Naive thymus-derived CD4-positive, alpha-beta T cell (primary cell): Measurements from ENCODE around the gene TSPAN31. TPM values are rescaled to one million over a fixed set of nuclear protein-coding genes. Genes with fewer than 3 reads are reported as not detected.

ENCODE experiments used
- ATAC-seq: fragments of 150-1000 bp; cut with Tn5 transposase; 2 replicates; pipeline ENCODE4 v1.10.0; 2021; ENCODE audit warnings: mild to moderate bottlenecking, moderate library complexity
- CTCF ChIA-PET: fragments of 350-600 bp; sonication (Branson Sonifier 250); formaldehyde crosslinking; loops from one replicate; lab custom pipeline; 2021; ENCODE audit warnings: antibody characterized with exemption; lab: Charles Lee
- POLR2A ChIA-PET: fragments of 350-600 bp; sonication (Branson Sonifier 250); formaldehyde crosslinking; loops from one replicate; lab custom pipeline; 2021; ENCODE audit warnings: antibody characterized with exemption, inconsistent platforms; lab: Charles Lee
- DNase-seq, 9 donors: peaks; one replicate each; pipeline versions ENCODE4 v3.0.0 to v3.0.0-alpha.2; 2020 to 2022; ENCODE audit warnings: mixed read lengths in 1 of 9
- H3K27ac ChIP-seq: one replicate; pipeline ENCODE4 v1.7.0; 2013; ENCODE audit warnings: mild to moderate bottlenecking, low read depth, low read length, moderate library complexity
- H3K27me3 ChIP-seq, 2 donors: one replicate each; pipeline ENCODE4 v1.7.0; 2013; ENCODE audit warnings: low read length in 2 of 2, mild to moderate bottlenecking in 2 of 2, moderate library complexity in 2 of 2; ENCODE audit not compliant: control insufficient read depth in 2 of 2, insufficient read depth in 2 of 2
- H3K36me3 ChIP-seq, 3 experiments: 1 replicate in 2 of 3; 2 replicates in 1 of 3; pipeline ENCODE4 v1.7.0; 2013; ENCODE audit warnings: low read length in 3 of 3, mild to moderate bottlenecking in 3 of 3, moderate library complexity in 1 of 3; ENCODE audit not compliant: insufficient read depth in 3 of 3, control insufficient read depth in 2 of 3
- H3K4me1 ChIP-seq, 2 donors: one replicate each; pipeline ENCODE4 v1.7.0; 2013; ENCODE audit warnings: low read length in 2 of 2, mild to moderate bottlenecking in 2 of 2, moderate library complexity in 1 of 2; ENCODE audit not compliant: control insufficient read depth in 2 of 2, insufficient read depth in 2 of 2
- H3K4me3 ChIP-seq: 2 replicates; pipeline ENCODE4 v1.7.0; 2013; ENCODE audit warnings: mild to moderate bottlenecking, low read length
- H3K9me3 ChIP-seq, 3 experiments: 1 replicate in 2 of 3; 2 replicates in 1 of 3; pipeline ENCODE4 v1.7.0; 2013; ENCODE audit warnings: low read length in 3 of 3; ENCODE audit not compliant: control insufficient read depth in 2 of 3
- H3K27ac Mint-ChIP-seq, 9 donors: one replicate each; pipeline ENCODE4 v1.8.0; 2020 to 2022; ENCODE audit warnings: mixed read lengths in 9 of 9, mild to moderate bottlenecking in 8 of 9, moderate library complexity in 5 of 9, inconsistent platforms in 2 of 9
- H3K27me3 Mint-ChIP-seq, 5 donors: one replicate each; pipeline ENCODE4 v1.8.0; 2021 to 2022; ENCODE audit warnings: mixed read lengths in 5 of 5, mild to moderate bottlenecking in 1 of 5
- H3K36me3 Mint-ChIP-seq, 5 donors: one replicate each; pipeline ENCODE4 v1.8.0; 2020 to 2022; ENCODE audit warnings: mixed read lengths in 5 of 5, mild to moderate bottlenecking in 3 of 5, inconsistent platforms in 1 of 5
- H3K4me1 Mint-ChIP-seq, 7 donors: one replicate each; pipeline ENCODE4 v1.8.0; 2020 to 2022; ENCODE audit warnings: mixed read lengths in 7 of 7, mild to moderate bottlenecking in 3 of 7, inconsistent platforms in 1 of 7
- H3K4me3 Mint-ChIP-seq, 10 donors: one replicate each; pipeline ENCODE4 v1.8.0; 2020 to 2022; ENCODE audit warnings: mild to moderate bottlenecking in 10 of 10, mixed read lengths in 10 of 10, moderate library complexity in 6 of 10, inconsistent platforms in 2 of 10
- H3K9me3 Mint-ChIP-seq, 11 donors: one replicate each; pipeline ENCODE4 v1.8.0; 2020 to 2022; ENCODE audit warnings: mixed read lengths in 11 of 11, mild to moderate bottlenecking in 4 of 11, inconsistent platforms in 1 of 11, moderate library complexity in 1 of 11
- intact Hi-C, 2 donors: fragments of 100-400 bp; cut with micrococcal nuclease; formaldehyde crosslinking; loops; one replicate each; pipeline ENCODE4 v1.15.1; 2023
- polyA plus RNA-seq, 2 donors: library from polyadenylated mRNA; unstranded; fragments of 300-500 nt; fragmentation: Illumina TruSeq; gene quantifications; one replicate each; pipeline ENCODE4 v1.2.3, GENCODE V29; 2021
- total RNA-seq, 6 experiments: library from RNA in 5 of 6; stranded (reverse) in 5 of 6; gene quantifications; 1 replicate in 5 of 6; 2 replicates in 1 of 6; pipeline ENCODE4 v1.2.3 and lab custom pipeline; 2021 to 2026

TSPAN31 gene
- total and polyA plus RNA-seq, 7 experiments from 2014 or later = 12.3 to 50.5 (median 23.2) TPM

- Mint-ChIP-seq H3K4me3 (no peak overlapping the region), H3K27me3 (no peaks in the 10 kb centered on the region), H3K36me3 (peaks cover 0 to 24% (median 17%) of the 10 kb centered on the region in 5 donors), H3K4me1 (peaks cover 13 to 28% (median 17%) of the 10 kb centered on the region in 7 donors), H3K9me3 (peaks cover 0 to 1% (median 0%) of the 10 kb centered on the region in 11 donors), H3K27ac (peak overlapping the region; percentile 30 to 92 (median 76))
- Histone ChIP-seq H3K4me1 (no peaks in the 10 kb centered on the region), H3K27ac (peak overlapping the region; percentile 3), H3K4me3 (no peak overlapping the region), H3K27me3 (no peaks in the 10 kb centered on the region), H3K9me3 (no peaks in the 10 kb centered on the region), H3K36me3 (peaks cover 2 to 57% (median 21%) of the 10 kb centered on the region in 3 experiments)
- intact Hi-C loops = loop anchor here in 1 of 2 donors (1.0 kb wide), 1 partner anchor 16 kb away; no protein-coding TSS in a partner anchor
- DNase-seq (peak in 1 of 9 donors; percentile 18), ATAC-seq (no peak)
- CTCF ChIA-PET = no interaction called here
- POLR2A ChIA-PET = interaction anchor here (0.7 to 0.8 kb wide), 2 partner anchors 10 to 1542 kb away, joined by 4 to 14 read pairs; no protein-coding TSS in a partner anchor
Observed at GRCh38 chr12:57724936-57725740, 19.7 kb upstream of the TSPAN31 start.

DNA sequence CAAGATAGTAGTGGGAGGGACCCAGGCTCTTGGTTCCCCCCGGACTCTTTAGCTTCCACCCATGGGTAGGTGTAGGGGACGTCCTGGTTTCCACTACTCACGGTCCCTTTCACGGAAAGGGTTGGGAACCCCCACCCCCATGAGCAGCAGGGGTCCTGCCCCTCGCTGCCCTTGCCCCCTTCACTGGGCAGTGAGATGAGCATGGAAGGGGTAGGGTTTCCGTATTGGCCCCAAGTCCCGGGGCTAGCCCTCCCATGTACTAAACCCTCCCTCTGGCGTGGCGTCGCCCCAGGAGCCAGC lies 19.0 kb upstream of the TSPAN31 start:
- intact Hi-C loops = loop anchor here in 1 of 2 donors (2.0 kb wide), 1 partner anchor 15 kb away; no protein-coding TSS in a partner anchor
- Mint-ChIP-seq H3K27ac (peak overlapping the region in 1 of 9 donors; percentile 38), H3K4me1 (peaks cover 13 to 28% (median 17%) of the 10 kb centered on the region in 7 donors), H3K9me3 (peaks cover 0 to 1% (median 0%) of the 10 kb centered on the region in 11 donors), H3K36me3 (peaks cover 0 to 31% (median 18%) of the 10 kb centered on the region in 5 donors), H3K27me3 (no peaks in the 10 kb centered on the region), H3K4me3 (no peak overlapping the region)
- no peak for ATAC-seq
- peaks cover 8 to 57% (median 27%) of the 10 kb centered on the region in 3 experiments for H3K36me3 ChIP-seq
- H3K9me3 ChIP-seq = no peaks in the 10 kb centered on the region
- POLR2A ChIA-PET = interaction anchor here (0.8 kb wide), 1 partner anchor 13 kb away, joined by 3 read pairs; no protein-coding TSS in a partner anchor
- H3K27ac ChIP-seq = peak overlapping the region; percentile 21
- no peaks in the 10 kb centered on the region for H3K27me3 ChIP-seq
- no peaks in the 10 kb centered on the region for H3K4me1 ChIP-seq
- H3K4me3 ChIP-seq = no peak overlapping the region
- no peak for DNase-seq
- CTCF ChIA-PET = no interaction called here

- Histone ChIP-seq H3K4me3 (no peak overlapping the region), H3K9me3 (no peaks in the 10 kb centered on the region), H3K4me1 (no peaks in the 10 kb centered on the region), H3K27ac (peak overlapping the region; percentile 21), H3K27me3 (no peaks in the 10 kb centered on the region), H3K36me3 (peaks cover 14 to 57% (median 32%) of the 10 kb centered on the region in 3 experiments)
- peak overlapping the region in 3 of 9 donors; percentile 26 to 67 (median 67) for H3K27ac Mint-ChIP-seq
- peaks cover under 1 to 36% (median 16%) of the 10 kb centered on the region in 5 donors for H3K36me3 Mint-ChIP-seq
- DNase-seq (peak in 2 of 9 donors; percentile 11 to 32), ATAC-seq (peak; percentile 69)
- H3K9me3 Mint-ChIP-seq = peaks cover 0 to 1% (median 0%) of the 10 kb centered on the region in 11 donors
- H3K4me3 Mint-ChIP-seq = peak overlapping the region in 2 of 10 donors; percentile 29 to 58
- intact Hi-C loops = loop anchor here in 1 of 2 donors (2.0 kb wide), 1 partner anchor 14 kb away; no protein-coding TSS in a partner anchor
- no peaks in the 10 kb centered on the region for H3K27me3 Mint-ChIP-seq
- CTCF ChIA-PET = no interaction called here
- POLR2A ChIA-PET = interaction anchor here (0.8 kb wide), 1 partner anchor 13 kb away, joined by 3 read pairs; no protein-coding TSS in a partner anchor
- H3K4me1 Mint-ChIP-seq = peaks cover 13 to 28% (median 17%) of the 10 kb centered on the region in 7 donors
Observed at GRCh38 chr12:57726151-57726883, 18.5 kb upstream of the TSPAN31 start.

GRCh38 chr12:57726884-57727757 lies 17.7 kb upstream of the TSPAN31 start:
- ChIA-PET CTCF (no interaction called here), POLR2A (interaction anchor here (1.2 kb wide), 1 partner anchor 15 kb away, joined by 7 read pairs; no protein-coding TSS in a partner anchor)
- Histone ChIP-seq H3K9me3 (no peaks in the 10 kb centered on the region), H3K4me3 (no peak overlapping the region), H3K36me3 (peaks cover 16 to 60% (median 37%) of the 10 kb centered on the region in 3 experiments), H3K4me1 (no peaks in the 10 kb centered on the region), H3K27ac (no peak overlapping the region), H3K27me3 (no peaks in the 10 kb centered on the region)
- Mint-ChIP-seq H3K4me3 (no peak overlapping the region), H3K27ac (no peak overlapping the region), H3K9me3 (peaks cover 0 to 1% (median 0%) of the 10 kb centered on the region in 11 donors), H3K27me3 (no peaks in the 10 kb centered on the region), H3K36me3 (peaks cover 5 to 43% (median 20%) of the 10 kb centered on the region in 5 donors), H3K4me1 (peaks cover 6 to 26% (median 16%) of the 10 kb centered on the region in 7 donors)
- ATAC-seq = no peak
- intact Hi-C loops = loop anchor here in 1 of 2 donors (2.0 kb wide), 1 partner anchor 14 kb away; no protein-coding TSS in a partner anchor
- DNase-seq = peak in 1 of 9 donors; percentile 17

DNA sequence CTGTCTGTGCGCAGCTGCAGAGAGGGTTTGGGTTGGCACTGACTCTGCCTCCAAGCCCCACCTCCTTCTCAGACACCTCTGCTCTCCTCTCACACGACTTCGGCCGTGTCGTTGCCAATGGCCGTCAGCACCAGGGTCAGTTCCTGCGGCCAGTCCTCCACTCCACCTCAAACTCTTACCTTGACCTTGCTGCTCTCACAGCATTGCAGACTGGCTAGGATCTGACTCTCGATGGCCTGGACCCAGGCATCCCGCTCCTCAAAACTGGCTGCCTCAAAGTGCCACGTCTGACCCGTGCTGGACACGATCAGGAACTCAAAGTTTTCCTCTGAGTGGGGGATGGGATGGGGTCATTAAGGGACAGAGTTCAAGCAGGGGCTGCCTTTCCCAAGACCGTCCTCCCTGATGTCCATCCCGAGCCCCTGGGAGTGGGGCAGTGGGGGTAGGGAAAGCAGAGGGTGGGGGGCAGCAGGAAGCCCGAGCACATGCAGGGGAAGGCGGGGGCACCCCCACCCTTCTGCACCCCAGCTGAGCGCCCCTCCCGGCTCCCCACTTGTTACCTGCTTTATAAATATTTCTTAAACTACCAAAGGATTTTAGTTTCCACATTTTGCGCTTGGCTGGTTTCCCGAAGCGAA lies 17.0 kb upstream of the TSPAN31 start:
- H3K4me1 ChIP-seq = no peaks in the 10 kb centered on the region
- no peak overlapping the region for H3K4me3 ChIP-seq
- H3K9me3 ChIP-seq = no peaks in the 10 kb centered on the region
- Mint-ChIP-seq H3K4me3 (no peak overlapping the region), H3K4me1 (peaks cover 5 to 22% (median 14%) of the 10 kb centered on the region in 7 donors), H3K27ac (peak overlapping the region in 3 of 9 donors; percentile 6 to 55 (median 43)), H3K27me3 (no peaks in the 10 kb centered on the region), H3K36me3 (peaks cover 9 to 51% (median 20%) of the 10 kb centered on the region in 5 donors), H3K9me3 (peaks cover 0 to 1% (median 0%) of the 10 kb centered on the region in 11 donors)
- DNase-seq (peak in 1 of 9 donors; percentile 10), ATAC-seq (no peak)
- intact Hi-C loops = loop anchor here in 1 of 2 donors (2.0 kb wide), 1 partner anchor 13 kb away; no protein-coding TSS in a partner anchor
- ChIA-PET CTCF (no interaction called here), POLR2A (interaction anchor here (1.2 kb wide), 1 partner anchor 14 kb away, joined by 7 read pairs; no protein-coding TSS in a partner anchor)
- peaks cover 19 to 68% (median 37%) of the 10 kb centered on the region in 3 experiments for H3K36me3 ChIP-seq
- H3K27ac ChIP-seq = no peak overlapping the region
- no peaks in the 10 kb centered on the region for H3K27me3 ChIP-seq
